ENCODE results near the gene IKBKE.

GRCh38 chr1:206538901-206539640, 68.8 kb downstream of the IKBKE start:
- TF ChIP-seq, protein P1, sequence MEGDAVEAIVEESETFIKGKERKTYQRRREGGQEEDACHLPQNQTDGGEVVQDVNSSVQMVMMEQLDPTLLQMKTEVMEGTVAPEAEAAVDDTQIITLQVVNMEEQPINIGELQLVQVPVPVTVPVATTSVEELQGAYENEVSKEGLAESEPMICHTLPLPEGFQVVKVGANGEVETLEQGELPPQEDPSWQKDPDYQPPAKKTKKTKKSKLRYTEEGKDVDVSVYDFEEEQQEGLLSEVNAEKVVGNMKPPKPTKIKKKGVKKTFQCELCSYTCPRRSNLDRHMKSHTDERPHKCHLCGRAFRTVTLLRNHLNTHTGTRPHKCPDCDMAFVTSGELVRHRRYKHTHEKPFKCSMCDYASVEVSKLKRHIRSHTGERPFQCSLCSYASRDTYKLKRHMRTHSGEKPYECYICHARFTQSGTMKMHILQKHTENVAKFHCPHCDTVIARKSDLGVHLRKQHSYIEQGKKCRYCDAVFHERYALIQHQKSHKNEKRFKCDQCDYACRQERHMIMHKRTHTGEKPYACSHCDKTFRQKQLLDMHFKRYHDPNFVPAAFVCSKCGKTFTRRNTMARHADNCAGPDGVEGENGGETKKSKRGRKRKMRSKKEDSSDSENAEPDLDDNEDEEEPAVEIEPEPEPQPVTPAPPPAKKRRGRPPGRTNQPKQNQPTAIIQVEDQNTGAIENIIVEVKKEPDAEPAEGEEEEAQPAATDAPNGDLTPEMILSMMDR (IDR thresholded peaks at IDR 0.05) = no peak
- TF ChIP-seq ZFX (IDR thresholded peaks at IDR 0.05; ENCODE audit: borderline replicate concordance) = no peak

All from 22Rv1 (cell line).